Body of pancreas (tissue), 4 donors: ENCODE measurements around the gene PDK3.

ENCODE experiments used
- CTCF ChIP-seq, 7 experiments: fragments of 450-650 bp in 4 of 7; fragments of 200-600 bp in 3 of 7; sonication (generic) in 3 of 7; IDR thresholded peaks; one replicate each; pipeline ENCODE4 v1.5.1; 2016 to 2019; ENCODE audit warnings: antibody characterized with exemption in 7 of 7
- POLR2A ChIP-seq, 3 donors: fragments of 450-650 bp; IDR thresholded peaks; one replicate each; pipeline ENCODE4 v1.6.1; 2016; ENCODE audit warnings: antibody characterized with exemption in 3 of 3, mild to moderate bottlenecking in 2 of 3

GRCh38 chrX:24485976-24486680 lies 21.0 kb downstream of the PDK3 start:
- no peak for TF ChIP-seq CTCF (IDR thresholded peaks at IDR 0.05)
- TF ChIP-seq POLR2A (IDR thresholded peaks at IDR 0.05): no peak
